Karpas-422 (cell line): ENCODE data around the gene CLDN24. TPM values are rescaled to one million over a fixed set of nuclear protein-coding genes. Genes with fewer than 3 reads are reported as not detected.

ENCODE experiments used
- DNase-seq: peaks from one replicate; pipeline ENCODE4 v3.0.0-alpha.2; 2015
- H2AFZ ChIP-seq: fragments of 200-600 bp; sonication (generic); 2 replicates; pipeline ENCODE4 v1.6.1; 2014; ENCODE audit warnings: antibody characterized with exemption, low read length, mixed read lengths
- H3K27ac ChIP-seq: fragments of 200-600 bp; sonication (generic); 2 replicates; pipeline ENCODE4 v1.5.1; 2014; ENCODE audit warnings: mild to moderate bottlenecking, low read length, moderate library complexity
- H3K27me3 ChIP-seq: fragments of 200-600 bp; sonication (generic); 2 replicates; pipeline ENCODE4 v1.6.1; 2014; ENCODE audit warnings: low read length, mixed read lengths
- H3K36me3 ChIP-seq: fragments of 200-600 bp; sonication (generic); 2 replicates; pipeline ENCODE4 v1.6.1; 2014; ENCODE audit warnings: low read length, mixed read lengths; ENCODE audit not compliant: insufficient read depth
- H3K4me1 ChIP-seq: fragments of 200-600 bp; sonication (generic); 2 replicates; pipeline ENCODE4 v1.6.1; 2014; ENCODE audit warnings: mild to moderate bottlenecking, low read length, mixed read lengths
- H3K4me2 ChIP-seq: fragments of 200-600 bp; sonication (generic); 2 replicates; pipeline ENCODE4 v1.6.1; 2014; ENCODE audit warnings: low read length, low read depth, mild to moderate bottlenecking; ENCODE audit not compliant: poor library complexity, severe bottlenecking
- H3K4me3 ChIP-seq: fragments of 200-600 bp; sonication (generic); 2 replicates; pipeline ENCODE4 v1.5.1; 2014; ENCODE audit warnings: mild to moderate bottlenecking, antibody characterized with exemption, low read length, mixed read lengths
- H3K79me2 ChIP-seq: fragments of 200-600 bp; sonication (generic); 2 replicates; pipeline ENCODE4 v1.6.1; 2014; ENCODE audit warnings: mild to moderate bottlenecking, low read length, mixed read lengths
- H3K9ac ChIP-seq: fragments of 200-600 bp; sonication (generic); 2 replicates; pipeline ENCODE4 v1.6.0; 2014; ENCODE audit warnings: low read length
- H3K9me2 ChIP-seq: fragments of 200-600 bp; sonication (generic), shearing (Covaris generic); replicated peaks from 2 replicates; pipeline ENCODE4 v1.6.0; 2014; ENCODE audit warnings: mild to moderate bottlenecking, low read length, moderate library complexity; ENCODE audit not compliant: insufficient read depth
- H3K9me3 ChIP-seq: fragments of 300-700, 200-600 bp; sonication (generic); 2 replicates; pipeline ENCODE4 v1.6.1; 2014; ENCODE audit warnings: low read length, mixed read lengths
- H4K20me1 ChIP-seq: fragments of 200-600 bp; sonication (generic); 2 replicates; pipeline ENCODE4 v1.6.1; 2014; ENCODE audit warnings: mild to moderate bottlenecking, antibody characterized with exemption, low read length, low read depth; ENCODE audit not compliant: insufficient read depth
- total RNA-seq: library from RNA; depleted of rRNA; stranded (reverse); fragments of >200 nt; shearing (Covaris generic); gene quantifications from 2 replicates; pipeline ENCODE4 v1.2.3, GENCODE V29; 2014; ENCODE audit warnings: low replicate concordance

Gene CLDN24
- total RNA-seq, 1 experiment from 2014 or later: not detected

DNA sequence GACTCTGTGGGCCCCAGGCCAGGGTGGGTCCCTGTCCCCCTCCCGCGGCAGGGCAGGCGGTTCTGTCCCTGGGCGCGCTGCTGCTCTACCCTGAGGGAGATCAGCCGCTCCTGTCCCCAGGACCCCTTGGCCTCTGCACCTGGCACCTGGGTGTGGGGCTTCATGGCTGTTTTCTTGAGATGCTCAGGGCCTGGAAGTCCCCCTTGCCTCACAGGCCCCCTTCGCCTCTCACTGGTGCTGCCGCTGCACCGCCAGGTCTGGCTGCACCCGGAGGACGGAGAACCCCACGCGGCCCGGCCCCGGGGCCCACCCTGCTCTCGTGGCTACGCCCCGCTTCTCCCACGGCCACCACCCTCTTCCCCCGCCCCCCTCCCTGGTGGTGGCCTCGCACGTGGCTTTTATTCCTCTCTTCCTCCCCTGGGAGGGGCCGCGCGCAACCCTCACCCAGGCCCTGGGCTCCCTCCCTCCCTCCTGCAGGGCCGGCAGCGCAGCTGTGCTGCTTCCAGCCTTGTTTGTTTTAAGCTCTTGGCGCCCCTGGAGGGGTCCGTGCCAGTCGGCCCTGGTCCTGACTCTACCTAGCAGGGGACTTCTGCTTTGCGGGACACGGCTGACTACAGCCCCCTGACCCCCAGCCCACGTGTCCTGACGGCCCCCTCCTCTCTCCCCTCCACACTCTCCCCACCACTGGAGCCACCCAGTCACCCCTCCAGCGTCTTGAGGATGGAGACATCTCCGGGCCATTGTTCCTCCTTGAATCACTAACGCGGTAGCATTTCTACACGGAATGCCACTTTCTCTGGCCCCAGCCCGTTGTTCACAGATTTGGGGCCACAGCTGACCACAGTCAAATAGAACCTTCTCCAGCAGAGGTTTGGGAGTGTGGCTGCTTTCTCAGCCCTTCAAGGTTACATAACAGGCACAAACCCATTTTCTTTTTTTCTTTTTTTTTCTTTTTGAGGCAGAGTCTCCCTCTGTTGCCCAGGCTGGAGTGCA, 20.6 kb upstream of the CLDN24 start:
- Histone ChIP-seq H3K9me2 (no peaks in the 10 kb centered on the region), H3K9me3 (no peaks in the 10 kb centered on the region), H3K27me3 (no peaks in the 10 kb centered on the region), H3K9ac (no peak overlapping the region), H2AFZ (no peak overlapping the region), H3K4me1 (no peaks in the 10 kb centered on the region), H3K79me2 (no peaks in the 10 kb centered on the region), H3K4me3 (no peak overlapping the region), H3K27ac (no peak overlapping the region), H4K20me1 (no peaks in the 10 kb centered on the region), H3K4me2 (no peak overlapping the region), H3K36me3 (no peaks in the 10 kb centered on the region)
- no peak for DNase-seq

DNA sequence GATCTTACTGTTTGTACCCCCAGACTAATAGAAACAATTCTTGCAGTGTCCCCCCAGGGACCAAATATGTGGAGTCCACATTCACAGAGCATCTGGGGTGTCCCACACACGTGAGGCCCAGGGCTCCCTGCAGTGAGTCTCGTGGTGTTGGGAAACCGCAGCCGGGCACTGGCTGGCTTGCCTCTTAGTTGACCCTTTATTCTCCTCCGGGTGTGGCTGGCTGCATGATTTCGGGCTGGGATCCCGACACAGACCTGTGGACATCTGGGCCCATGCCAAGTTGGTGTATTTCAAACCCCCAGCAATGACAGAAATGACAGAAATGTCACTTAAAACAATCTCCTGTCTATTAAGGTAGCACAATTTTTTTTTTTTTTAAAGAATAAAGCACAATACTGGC, 15.6 kb upstream of the CLDN24 start:
- H3K4me2 ChIP-seq: no peak overlapping the region
- no peak overlapping the region for H3K27ac ChIP-seq
- H3K4me3 ChIP-seq: no peak overlapping the region
- H3K9me2 ChIP-seq: no peaks in the 10 kb centered on the region
- H3K36me3 ChIP-seq: no peaks in the 10 kb centered on the region
- H3K9ac ChIP-seq: no peak overlapping the region
- DNase-seq: no peak
- no peaks in the 10 kb centered on the region for H3K4me1 ChIP-seq
- H3K27me3 ChIP-seq: no peaks in the 10 kb centered on the region
- no peak overlapping the region for H2AFZ ChIP-seq
- H4K20me1 ChIP-seq: no peaks in the 10 kb centered on the region
- no peaks in the 10 kb centered on the region for H3K9me3 ChIP-seq
- H3K79me2 ChIP-seq: no peaks in the 10 kb centered on the region

DNA sequence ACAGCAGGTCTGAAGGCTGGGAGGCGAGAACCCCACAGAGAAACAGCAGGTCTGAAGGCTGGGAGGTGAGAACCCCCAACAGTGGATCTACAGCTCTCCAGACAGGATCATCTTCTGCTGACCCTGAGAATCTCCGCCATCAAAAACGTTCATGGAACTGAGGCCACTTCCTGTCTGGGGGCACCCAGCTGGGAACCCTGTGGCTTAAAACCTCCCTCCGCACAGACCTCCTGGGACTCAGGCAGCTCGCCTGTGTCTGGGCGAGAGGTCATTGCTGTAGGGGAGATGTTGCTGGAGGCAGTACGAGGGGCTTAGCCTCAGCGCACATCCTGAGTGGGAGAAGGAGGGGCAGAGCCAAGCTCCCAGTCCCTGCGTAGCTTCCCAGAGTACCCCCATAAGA, 15.1 kb upstream of the CLDN24 start:
- H3K79me2 ChIP-seq: no peaks in the 10 kb centered on the region
- no peaks in the 10 kb centered on the region for H3K4me1 ChIP-seq
- no peaks in the 10 kb centered on the region for H3K36me3 ChIP-seq
- H3K9me2 ChIP-seq: no peaks in the 10 kb centered on the region
- H3K9me3 ChIP-seq: no peaks in the 10 kb centered on the region
- no peaks in the 10 kb centered on the region for H4K20me1 ChIP-seq
- no peak for DNase-seq
- no peak overlapping the region for H3K9ac ChIP-seq
- no peak overlapping the region for H3K4me3 ChIP-seq
- H3K4me2 ChIP-seq: no peak overlapping the region
- no peaks in the 10 kb centered on the region for H3K27me3 ChIP-seq
- no peak overlapping the region for H3K27ac ChIP-seq
- no peak overlapping the region for H2AFZ ChIP-seq

DNA sequence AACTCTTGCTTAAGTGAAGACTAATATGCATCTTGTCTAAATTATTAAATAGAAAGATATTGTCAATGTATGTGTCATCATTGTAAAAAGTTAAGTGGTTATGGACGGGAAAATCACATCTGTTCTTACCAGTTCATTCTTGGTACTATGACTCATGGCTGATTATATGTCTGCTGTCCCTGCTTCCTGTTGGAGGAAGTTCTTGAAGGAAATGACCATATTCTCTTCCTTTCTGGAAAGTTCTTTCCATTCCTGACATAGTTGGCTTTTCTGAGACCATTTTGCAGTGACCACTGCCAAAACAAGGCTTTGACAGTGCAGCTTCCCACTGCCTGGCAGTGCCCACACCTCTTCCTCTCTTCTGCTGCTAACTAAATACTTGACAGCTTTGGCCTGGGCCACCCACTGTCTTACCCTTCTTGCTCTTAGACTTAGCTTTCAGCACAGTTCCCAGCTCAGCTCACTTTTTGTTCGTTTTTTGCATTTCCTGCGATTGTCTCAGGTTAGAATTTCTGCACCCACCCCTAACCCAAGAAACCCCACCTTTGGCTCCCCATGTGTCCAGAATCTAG, 13.2 kb upstream of the CLDN24 start:
- Histone ChIP-seq H3K36me3 (no peaks in the 10 kb centered on the region), H3K4me3 (no peak overlapping the region), H3K9me2 (no peaks in the 10 kb centered on the region), H3K27me3 (no peaks in the 10 kb centered on the region), H3K27ac (no peak overlapping the region), H4K20me1 (no peaks in the 10 kb centered on the region), H3K4me2 (no peak overlapping the region), H2AFZ (no peak overlapping the region), H3K4me1 (no peaks in the 10 kb centered on the region), H3K9me3 (no peaks in the 10 kb centered on the region), H3K79me2 (no peaks in the 10 kb centered on the region), H3K9ac (no peak overlapping the region)
- no peak for DNase-seq

DNA sequence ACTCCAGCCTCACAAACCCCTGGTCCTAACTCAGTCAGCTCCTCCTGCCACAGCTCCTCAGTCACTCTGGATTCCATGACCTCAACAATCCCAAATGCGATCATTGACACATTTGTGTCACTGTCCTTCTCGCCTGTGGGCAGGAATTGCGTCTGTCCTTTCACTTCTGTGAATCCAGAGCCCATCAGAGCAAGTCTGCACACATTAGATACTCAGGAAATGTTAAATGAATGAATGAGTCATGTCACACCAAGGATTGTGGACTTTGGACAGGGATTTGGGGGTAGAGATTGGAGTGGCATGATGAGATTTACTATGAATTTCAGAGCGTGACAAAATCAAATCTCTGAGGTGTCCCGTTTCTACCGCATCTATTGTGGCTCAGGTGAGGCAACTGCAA, 11.8 kb upstream of the CLDN24 start:
- no peak overlapping the region for H3K4me2 ChIP-seq

DNA sequence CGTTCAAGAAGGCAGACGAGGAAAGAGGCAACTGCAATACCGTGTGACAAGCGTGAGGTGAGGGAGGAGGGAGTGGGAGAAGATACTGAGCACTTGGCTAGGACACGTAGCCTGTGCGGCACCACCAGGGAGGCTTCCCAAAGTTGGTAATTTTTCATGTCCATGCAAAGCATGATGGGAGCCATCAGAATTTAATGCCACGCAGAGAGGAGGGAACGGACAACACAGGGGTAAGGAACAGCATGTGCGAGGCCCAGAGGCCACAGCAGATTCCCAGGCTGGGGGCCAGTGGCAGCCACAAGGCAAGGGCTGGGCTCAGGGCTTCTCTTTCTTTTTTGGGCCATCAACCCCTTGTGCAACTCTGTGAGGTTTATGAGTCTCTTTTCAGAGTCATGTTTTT, 11.0 kb upstream of the CLDN24 start:
- Histone ChIP-seq H3K9me2 (no peaks in the 10 kb centered on the region), H4K20me1 (no peaks in the 10 kb centered on the region), H3K4me1 (no peaks in the 10 kb centered on the region), H3K9me3 (no peaks in the 10 kb centered on the region), H3K9ac (no peak overlapping the region), H3K4me3 (no peak overlapping the region), H2AFZ (no peak overlapping the region), H3K27ac (no peak overlapping the region), H3K4me2 (no peak overlapping the region), H3K79me2 (no peaks in the 10 kb centered on the region), H3K27me3 (no peaks in the 10 kb centered on the region), H3K36me3 (no peaks in the 10 kb centered on the region)
- no peak for DNase-seq

More for the DNA sequence above, 11.8 kb upstream of the CLDN24 start:
- Histone ChIP-seq H3K4me1 (no peaks in the 10 kb centered on the region), H3K4me3 (no peak overlapping the region), H3K27ac (no peak overlapping the region), H3K27me3 (no peaks in the 10 kb centered on the region), H4K20me1 (no peaks in the 10 kb centered on the region), H3K9me3 (no peaks in the 10 kb centered on the region), H2AFZ (no peak overlapping the region), H3K79me2 (no peaks in the 10 kb centered on the region), H3K9ac (no peak overlapping the region), H3K36me3 (no peaks in the 10 kb centered on the region), H3K9me2 (no peaks in the 10 kb centered on the region)
- DNase-seq: no peak

DNA sequence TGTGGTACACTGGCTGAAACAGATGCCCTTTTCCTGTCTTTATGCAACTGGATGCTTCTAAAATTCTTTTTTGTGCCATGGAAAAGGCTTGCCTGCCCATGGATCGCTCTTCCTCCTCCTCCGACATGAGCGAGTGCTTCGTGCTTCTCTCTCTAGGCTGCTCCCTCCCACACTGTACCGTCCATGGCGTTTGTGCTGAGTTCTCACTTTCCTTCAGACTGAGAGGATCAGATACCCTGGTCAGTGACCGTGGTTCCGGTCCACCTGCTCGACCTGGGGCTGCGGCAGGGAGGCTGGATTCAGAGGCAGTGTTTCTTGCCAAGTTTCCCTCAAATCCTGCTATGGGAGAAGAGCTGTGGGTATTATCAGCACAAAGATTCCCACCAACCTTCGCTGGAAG, 10.2 kb upstream of the CLDN24 start:
- Histone ChIP-seq H3K4me1 (no peaks in the 10 kb centered on the region), H3K9me3 (no peaks in the 10 kb centered on the region), H4K20me1 (no peaks in the 10 kb centered on the region), H2AFZ (no peak overlapping the region), H3K9ac (no peak overlapping the region), H3K9me2 (no peaks in the 10 kb centered on the region), H3K27ac (no peak overlapping the region), H3K79me2 (no peaks in the 10 kb centered on the region), H3K4me2 (no peak overlapping the region), H3K27me3 (no peaks in the 10 kb centered on the region), H3K4me3 (no peak overlapping the region), H3K36me3 (no peaks in the 10 kb centered on the region)
- DNase-seq: no peak

DNA sequence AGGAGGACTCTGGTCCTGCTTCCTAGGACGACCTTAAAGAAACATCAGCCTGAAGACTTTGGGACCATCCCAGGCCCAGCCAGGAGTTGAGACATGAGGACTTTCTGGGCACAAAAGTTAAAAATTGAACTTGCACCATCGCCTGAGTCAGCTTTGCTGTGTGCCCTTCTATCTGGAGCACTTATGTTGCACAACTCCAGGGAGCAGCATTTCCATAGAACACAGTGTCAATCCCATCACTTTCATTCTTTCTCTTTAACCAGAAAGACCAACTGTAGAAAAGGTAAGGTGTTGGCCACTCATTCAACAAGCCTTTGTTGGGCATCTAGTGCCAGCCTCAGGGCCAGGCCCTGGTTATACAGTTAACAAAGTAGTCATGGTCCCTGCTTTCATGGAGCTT, 8.6 kb upstream of the CLDN24 start:
- H3K4me3 ChIP-seq: no peak overlapping the region
- no peaks in the 10 kb centered on the region for H3K79me2 ChIP-seq
- no peaks in the 10 kb centered on the region for H3K9me2 ChIP-seq
- H4K20me1 ChIP-seq: no peaks in the 10 kb centered on the region
- no peak overlapping the region for H3K9ac ChIP-seq
- H3K27me3 ChIP-seq: no peaks in the 10 kb centered on the region
- H3K27ac ChIP-seq: no peak overlapping the region
- H3K4me2 ChIP-seq: no peak overlapping the region
- H3K36me3 ChIP-seq: no peaks in the 10 kb centered on the region
- H3K4me1 ChIP-seq: no peaks in the 10 kb centered on the region
- no peak overlapping the region for H2AFZ ChIP-seq
- DNase-seq: no peak
- no peaks in the 10 kb centered on the region for H3K9me3 ChIP-seq
